ENCODE measurements around the gene ATP7A.

Gene ATP7A

DNA sequence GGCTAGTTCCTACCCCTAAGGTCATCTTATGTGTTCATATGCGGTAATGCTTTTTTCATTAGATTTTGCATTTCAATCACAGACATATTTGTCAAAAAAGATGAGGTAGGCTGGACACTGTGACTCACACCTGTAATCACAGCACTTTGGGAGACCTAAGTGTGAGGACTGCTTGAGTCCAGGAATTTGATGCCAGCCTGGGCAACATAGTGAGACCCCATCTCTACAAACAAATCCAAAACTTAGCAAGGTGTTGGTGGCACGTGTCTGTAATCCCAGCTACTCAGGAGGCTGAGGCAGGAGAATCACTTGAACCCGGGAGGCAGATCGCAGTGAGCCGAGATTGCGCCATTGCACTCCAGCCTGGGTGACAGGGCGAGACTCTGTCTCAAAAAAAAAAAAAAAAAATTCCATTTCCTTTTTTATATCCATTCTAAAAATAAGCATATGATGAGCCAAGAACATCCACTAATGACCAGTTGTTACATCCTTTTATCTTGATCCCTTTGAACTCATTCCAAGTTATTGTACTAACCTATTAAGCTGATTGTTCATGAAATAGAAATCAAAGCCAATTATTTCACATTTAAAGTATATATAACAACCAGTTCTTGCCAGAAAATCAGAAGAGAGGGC, 35.5 kb downstream of the ATP7A start:
- DNase-seq = no peak

GRCh38 chrX:77946571-77946970, 36.1 kb downstream of the ATP7A start:
- DNase-seq = no peak

DNA sequence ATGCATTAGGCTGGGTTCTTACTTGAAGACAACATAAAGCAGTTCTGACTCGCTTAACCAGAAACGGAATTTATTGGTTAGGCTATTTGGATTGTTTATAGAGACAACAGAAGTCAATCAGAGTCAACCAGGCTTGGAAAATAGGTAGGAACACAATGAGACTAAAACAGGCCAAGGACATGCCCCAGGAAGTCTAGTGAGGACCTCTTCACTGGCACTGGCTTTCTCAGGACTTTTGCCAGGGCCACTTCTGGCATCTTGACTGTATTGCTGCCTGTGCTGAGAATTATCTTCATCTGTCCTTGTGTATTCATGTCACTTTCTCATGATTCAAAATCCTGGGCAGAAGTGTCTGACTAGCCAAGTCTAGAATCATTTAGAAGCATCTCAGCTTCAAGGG, 39.3 kb downstream of the ATP7A start:
- DNase-seq = no peak

GRCh38 chrX:77952173-77952572, 41.7 kb downstream of the ATP7A start:
- DNase-seq = no peak

DNA sequence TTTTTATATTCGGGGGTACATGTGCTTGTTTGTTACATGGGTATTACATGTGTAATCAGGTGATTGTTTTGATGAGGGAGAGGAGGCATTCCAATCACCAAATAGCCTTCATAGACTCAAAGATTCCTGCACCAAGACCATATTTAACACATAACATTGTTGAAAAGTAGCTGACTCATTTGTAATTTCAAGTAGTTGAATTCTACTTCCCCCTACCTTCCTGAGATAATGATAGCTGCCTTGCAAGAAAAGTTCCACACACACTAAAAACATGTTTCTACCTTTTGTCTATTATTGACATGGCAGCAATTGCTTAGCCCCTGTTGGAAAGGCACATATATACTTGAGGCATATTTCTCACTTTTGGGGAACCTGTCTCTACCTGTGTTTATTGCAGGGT, 42.8 kb downstream of the ATP7A start:
- no peak for DNase-seq

DNA sequence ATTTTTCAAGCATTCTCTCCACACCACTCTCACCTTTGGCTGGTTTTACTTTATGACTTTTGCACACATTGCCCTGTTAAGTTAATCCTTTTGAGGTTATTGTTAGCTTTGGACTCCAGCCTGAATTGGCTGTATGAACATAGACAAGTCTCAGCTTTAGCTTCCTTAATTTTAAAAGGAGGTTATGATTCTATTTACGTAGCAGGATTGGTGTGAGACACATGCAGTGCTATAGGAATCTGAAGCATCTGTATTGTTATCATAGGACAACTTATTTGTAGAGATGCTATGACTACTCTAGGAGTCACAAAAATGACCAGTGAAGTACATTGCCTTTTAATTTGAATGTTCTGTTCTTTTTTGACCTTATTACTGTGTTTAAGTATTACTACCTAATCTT, 43.2 kb downstream of the ATP7A start:
- no peak for DNase-seq

DNA sequence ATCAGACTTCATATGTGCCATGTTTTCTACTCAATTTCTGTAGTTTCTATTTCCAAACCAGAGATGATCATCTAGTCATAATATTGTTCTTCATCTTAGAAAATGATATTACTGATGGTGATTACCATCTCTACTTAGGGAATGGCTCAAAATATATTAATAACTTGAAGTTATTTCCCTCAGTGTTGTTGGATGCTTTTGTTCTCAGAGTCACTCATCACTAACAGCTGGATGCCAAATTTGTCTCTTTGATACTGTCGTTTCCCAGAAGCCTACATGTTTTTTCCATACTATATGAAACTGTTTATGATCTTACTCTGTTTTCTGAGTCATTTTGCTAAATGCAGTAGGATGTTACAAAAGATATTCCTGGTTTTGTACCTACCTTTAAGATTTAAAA, 50.1 kb downstream of the ATP7A start:
- no peak for DNase-seq

- DNase-seq = no peak
These were observed 50.6 kb downstream of the ATP7A start for GRCh38 chrX:77961063-77961462.

DNA sequence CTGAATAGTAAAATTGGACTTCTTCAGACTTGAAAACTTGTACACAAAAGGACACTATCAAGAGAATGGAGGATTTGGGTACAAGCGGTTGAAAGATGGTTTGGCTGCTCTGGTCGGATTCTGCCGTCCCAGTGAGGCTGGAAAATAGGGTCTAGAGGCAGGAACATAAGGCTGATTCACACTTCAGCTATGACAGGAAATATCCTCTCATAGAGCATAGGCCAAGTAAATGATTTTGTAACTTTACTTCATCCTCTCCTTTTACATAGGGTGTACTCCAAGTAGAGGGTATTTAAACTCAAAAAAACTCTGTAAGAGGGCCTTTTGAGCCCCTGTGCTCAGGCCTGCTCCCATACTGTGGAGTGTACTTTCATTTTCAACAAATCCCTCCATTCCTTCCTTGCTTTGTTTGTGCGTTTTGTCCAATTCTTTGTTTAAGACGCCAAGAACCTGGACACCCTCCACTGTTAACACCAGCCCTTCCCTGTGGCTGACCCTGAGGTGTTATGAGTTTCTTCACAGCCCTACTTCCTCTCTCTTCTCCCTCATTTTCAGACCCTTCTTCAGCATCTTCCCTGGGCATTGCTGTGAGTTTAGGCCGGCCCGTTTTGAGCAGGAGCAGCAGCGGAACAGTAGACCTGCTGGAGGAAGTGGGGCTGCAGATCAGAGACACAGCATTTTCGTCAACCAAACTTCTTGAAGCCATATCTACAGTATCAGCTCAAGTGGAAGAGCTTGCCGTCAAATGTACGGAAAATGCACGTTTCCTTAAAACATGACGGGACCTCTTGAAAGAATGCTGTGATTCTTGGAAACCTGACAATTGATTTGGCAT, 51.8 kb downstream of the ATP7A start:
- no peak for DNase-seq

DNA sequence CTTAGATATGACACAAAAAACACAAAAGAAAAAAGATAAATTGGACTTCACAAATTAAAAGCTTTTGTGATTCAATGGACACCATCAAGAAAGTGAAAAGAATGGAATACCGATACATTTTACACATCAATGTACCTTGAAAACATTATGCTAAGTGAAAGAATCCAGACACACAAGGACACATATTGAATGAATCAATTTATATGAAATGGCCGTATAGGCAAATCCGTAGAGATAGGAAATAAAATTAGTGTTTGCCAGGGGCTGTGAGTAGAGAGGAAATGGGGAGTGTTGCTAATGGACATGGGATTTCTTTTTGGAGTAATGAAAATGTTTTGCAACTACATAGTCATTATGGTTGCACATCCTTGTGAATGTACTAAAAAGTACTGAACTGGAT, 55.9 kb downstream of the ATP7A start:
- no peak for DNase-seq

- no peak for DNase-seq
These were observed 57.1 kb downstream of the ATP7A start for GRCh38 chrX:77967631-77968030.

GRCh38 chrX:77969538-77969937, 59.0 kb downstream of the ATP7A start, which contains the start of gene PGAM4:
Gene PGAM4, minus strand, starts transcription at chrX:77969638. Its CDS starts 0 bp downstream, at chrX:77969638.
- no peak for DNase-seq

DNA sequence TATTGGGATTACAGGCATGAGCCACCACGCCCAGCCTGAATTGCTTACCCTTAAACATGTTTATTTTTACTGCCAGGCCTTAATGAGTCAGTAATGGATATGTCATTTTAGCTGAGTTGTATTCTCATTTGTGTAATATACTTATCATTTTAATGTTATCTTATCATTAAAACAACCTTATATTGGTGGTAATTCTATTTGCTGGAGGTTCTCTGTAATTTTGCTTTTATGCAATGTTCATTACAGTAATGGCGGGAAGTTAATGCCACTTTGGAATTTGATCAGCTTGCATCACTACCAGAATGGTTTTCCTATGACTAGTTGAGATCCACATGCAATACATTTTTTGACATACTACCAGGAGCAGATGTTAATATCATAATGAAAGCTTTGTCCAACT, 65.3 kb downstream of the ATP7A start:
- no peak for DNase-seq

- DNase-seq = no peak
These were observed 66.6 kb downstream of the ATP7A start for GRCh38 chrX:77977095-77977494.

DNA sequence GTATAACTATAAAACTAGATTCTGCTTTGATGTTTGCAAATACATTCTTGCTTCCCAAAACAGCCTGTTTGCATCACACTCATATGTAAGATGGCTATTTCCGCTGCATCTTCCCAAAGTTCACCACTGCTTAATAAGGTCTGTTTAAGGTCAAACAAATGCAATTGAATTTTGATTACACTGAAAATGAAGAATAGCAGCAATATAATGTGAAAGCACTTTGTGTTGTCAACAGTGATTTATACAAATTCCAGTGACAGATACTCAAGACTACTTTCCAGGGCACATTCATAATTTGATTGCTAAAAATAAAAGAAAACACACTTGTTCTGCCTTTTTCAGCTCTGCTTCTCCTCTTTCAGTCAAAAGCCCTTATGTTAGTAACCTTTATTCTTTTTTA, 67.0 kb downstream of the ATP7A start:
- DNase-seq = no peak

DNA sequence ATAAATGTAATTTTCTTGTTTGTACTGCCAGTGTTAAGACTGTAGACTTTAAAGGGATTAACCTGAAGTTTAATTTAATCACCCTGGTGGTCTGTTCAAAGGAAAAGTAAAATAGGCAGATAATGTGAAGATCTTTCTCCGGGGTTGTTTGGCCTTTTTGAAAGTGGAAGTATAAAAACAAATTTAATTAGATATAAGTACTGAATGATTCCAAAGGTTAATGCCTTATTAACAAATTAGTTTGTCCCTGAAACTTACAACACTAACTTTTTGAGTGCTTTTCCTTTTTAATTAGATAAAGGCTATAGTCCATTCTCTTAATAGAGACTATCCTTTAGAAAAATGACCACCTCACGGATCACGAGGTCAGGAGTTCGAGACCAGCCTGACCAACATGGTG, 69.4 kb downstream of the ATP7A start:
- DNase-seq = no peak

GRCh38 chrX:78011846-78012245, 101.4 kb downstream of the ATP7A start:
- no peak for DNase-seq

- DNase-seq = no peak
These were observed 109.3 kb downstream of the ATP7A start for GRCh38 chrX:78019586-78020483.

GRCh38 chrX:78024349-78025059, 114.0 kb downstream of the ATP7A start:
- DNase-seq = peak; percentile 13

- DNase-seq = no peak
These were observed 117.3 kb downstream of the ATP7A start for GRCh38 chrX:78027798-78028197.

GRCh38 chrX:78029663-78030062, 119.2 kb downstream of the ATP7A start:
- no peak for DNase-seq

DNA sequence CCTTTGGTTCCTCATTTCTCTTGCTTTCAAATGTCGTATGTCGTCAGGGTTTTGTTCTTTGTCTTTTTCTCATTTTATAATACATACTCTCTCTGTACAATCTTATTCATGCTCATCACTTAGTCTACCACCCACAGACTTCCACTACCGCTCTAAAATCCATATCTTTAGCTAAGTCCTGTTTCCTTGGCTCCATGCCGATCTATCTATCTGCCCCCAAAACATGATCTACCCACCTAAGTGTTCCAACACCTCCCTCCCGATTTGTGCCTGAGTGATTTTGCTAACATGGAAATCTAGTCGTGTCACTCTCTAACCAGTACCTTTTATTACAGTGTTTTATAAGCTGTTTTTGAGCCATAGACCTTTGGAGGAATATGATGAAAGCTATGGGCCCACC, 124.6 kb downstream of the ATP7A start:
- DNase-seq = no peak

- no peak for DNase-seq
These were observed 127.4 kb downstream of the ATP7A start for GRCh38 chrX:78037881-78038280.

All from DMS153 (cell line).